HCT116 (cell line): Measurements from ENCODE around the gene MYO1B.
A peak's percentile ranks its signal among the peaks of the same experiment; 100 is the strongest.

Experiments used
- SP1 ChIP-seq: IDR thresholded peaks from 2 replicates; pipeline ENCODE4 v1.6.1; 2012; ENCODE audit warnings: low read depth
- TF ChIP-seq, protein P1 (sequence below), 3 experiments: fragments of 200-600 bp in 1 of 3; sonication (generic) in 1 of 3; IDR thresholded peaks in 2 of 3; conservative IDR thresholded peaks in 1 of 3; 2 replicates each; pipeline ENCODE4 v1.5.1; 2012 to 2017; ENCODE audit warnings: low read depth in 2 of 3, low read length in 2 of 3, antibody characterized with exemption in 1 of 3, borderline replicate concordance in 1 of 3, control low read depth in 1 of 3, mild to moderate bottlenecking in 1 of 3, mixed read lengths in 1 of 3, mixed run types in 1 of 3, moderate library complexity in 1 of 3; ENCODE audit not compliant: insufficient read depth in 1 of 3
- TF ChIP-seq, protein P2 (sequence below): IDR thresholded peaks from 2 replicates; pipeline ENCODE4 v1.6.1; 2012; ENCODE audit warnings: low read depth

DNA sequence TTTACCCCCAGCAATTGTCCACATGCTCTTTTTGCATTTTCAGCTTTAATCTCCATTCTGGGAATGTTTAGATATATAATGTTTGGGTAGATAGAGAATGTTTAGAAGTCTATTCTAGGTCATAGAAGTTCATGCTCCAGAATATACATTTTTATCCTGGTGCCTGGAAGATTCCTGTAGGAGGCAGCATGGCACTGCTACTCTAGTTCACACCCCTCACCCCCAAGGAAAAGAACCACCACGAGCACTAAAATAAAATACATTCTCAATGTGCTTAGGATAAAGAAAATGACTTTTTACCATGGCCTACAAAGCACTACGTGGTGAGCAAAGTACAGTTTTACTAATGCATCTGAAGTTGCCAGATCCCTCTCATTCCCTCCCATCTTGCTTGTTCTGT is 53.8 kb downstream of the MYO1B start:
- TF ChIP-seq, protein P1, sequence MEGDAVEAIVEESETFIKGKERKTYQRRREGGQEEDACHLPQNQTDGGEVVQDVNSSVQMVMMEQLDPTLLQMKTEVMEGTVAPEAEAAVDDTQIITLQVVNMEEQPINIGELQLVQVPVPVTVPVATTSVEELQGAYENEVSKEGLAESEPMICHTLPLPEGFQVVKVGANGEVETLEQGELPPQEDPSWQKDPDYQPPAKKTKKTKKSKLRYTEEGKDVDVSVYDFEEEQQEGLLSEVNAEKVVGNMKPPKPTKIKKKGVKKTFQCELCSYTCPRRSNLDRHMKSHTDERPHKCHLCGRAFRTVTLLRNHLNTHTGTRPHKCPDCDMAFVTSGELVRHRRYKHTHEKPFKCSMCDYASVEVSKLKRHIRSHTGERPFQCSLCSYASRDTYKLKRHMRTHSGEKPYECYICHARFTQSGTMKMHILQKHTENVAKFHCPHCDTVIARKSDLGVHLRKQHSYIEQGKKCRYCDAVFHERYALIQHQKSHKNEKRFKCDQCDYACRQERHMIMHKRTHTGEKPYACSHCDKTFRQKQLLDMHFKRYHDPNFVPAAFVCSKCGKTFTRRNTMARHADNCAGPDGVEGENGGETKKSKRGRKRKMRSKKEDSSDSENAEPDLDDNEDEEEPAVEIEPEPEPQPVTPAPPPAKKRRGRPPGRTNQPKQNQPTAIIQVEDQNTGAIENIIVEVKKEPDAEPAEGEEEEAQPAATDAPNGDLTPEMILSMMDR (IDR thresholded peaks at IDR 0.05 in 2 of 3, conservative IDR thresholded peaks at IDR 0.05 in 1 of 3; ENCODE audit: borderline replicate concordance in 1 of 3, insufficient read depth in 1 of 3, low read depth in 2 of 3, low read length in 2 of 3) = peak in 1 of 3 experiments; percentile 26; a peak in 1 of 6 replicates
- TF ChIP-seq SP1 = no peak
- TF ChIP-seq, protein P2, sequence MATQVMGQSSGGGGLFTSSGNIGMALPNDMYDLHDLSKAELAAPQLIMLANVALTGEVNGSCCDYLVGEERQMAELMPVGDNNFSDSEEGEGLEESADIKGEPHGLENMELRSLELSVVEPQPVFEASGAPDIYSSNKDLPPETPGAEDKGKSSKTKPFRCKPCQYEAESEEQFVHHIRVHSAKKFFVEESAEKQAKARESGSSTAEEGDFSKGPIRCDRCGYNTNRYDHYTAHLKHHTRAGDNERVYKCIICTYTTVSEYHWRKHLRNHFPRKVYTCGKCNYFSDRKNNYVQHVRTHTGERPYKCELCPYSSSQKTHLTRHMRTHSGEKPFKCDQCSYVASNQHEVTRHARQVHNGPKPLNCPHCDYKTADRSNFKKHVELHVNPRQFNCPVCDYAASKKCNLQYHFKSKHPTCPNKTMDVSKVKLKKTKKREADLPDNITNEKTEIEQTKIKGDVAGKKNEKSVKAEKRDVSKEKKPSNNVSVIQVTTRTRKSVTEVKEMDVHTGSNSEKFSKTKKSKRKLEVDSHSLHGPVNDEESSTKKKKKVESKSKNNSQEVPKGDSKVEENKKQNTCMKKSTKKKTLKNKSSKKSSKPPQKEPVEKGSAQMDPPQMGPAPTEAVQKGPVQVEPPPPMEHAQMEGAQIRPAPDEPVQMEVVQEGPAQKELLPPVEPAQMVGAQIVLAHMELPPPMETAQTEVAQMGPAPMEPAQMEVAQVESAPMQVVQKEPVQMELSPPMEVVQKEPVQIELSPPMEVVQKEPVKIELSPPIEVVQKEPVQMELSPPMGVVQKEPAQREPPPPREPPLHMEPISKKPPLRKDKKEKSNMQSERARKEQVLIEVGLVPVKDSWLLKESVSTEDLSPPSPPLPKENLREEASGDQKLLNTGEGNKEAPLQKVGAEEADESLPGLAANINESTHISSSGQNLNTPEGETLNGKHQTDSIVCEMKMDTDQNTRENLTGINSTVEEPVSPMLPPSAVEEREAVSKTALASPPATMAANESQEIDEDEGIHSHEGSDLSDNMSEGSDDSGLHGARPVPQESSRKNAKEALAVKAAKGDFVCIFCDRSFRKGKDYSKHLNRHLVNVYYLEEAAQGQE = no peak
